CD4-positive, alpha-beta T cell treated with Interleukin-17A for 1 hour (primary cell): ENCODE measurements around the gene RAB14.
"Not testable (repeated sequence)": the region's sequence is repeated elsewhere in the genome, so short reads cannot be mapped to it uniquely, and the experiment has no call there.

ENCODE experiments used
- DNase-seq: peaks from one replicate; pipeline ENCODE4 v3.0.0-alpha.2; 2020

Gene RAB14

DNA sequence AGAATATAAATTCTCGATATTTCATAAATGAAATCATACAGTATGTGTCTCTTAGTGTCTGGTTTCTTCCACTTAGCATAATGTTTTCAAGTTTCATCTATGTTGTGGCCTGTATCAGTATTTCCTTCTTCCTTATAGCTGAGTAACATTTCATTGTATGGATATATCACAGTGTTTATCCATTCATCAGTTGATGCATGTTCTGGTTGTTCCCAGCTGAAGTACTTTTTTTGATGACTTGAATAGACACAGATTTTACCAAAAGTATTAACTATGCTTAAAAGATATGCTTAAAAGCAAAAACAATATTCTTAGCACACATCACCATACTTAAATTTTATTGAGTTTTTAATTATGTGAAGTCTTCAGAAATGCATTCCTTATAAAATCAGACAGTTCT lies 12.7 kb downstream of the RAB14 start:
- DNase-seq = no peak

DNA sequence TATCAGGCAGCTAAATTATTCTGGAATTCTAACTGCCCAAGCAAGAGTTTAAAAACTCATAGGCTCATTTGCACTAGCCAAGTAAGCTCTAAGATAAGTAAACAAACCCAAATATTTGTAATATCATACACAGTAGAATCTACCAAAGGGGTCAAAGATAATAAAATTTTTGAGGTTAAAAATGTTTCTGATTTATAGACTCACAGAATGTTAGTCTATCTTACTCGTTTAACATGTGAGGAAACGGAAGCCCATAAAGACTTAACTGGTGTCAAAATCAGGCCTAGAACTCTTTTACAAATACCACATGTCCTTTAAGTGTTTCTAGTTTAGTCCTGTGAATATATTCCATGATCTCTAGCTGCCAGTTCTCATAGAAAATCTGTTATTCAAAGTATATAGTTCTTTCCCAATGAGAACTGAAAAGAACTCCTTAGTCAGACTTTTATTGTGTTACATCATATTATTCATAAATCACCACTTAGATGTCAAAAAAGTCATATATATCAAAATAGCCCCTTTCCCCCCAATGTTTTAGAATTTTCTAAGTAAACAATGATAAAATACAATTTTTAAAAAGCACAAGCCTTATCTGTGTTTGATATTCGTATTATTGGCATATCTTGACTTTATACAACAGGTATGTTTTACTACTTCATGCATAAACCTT lies 13.9 kb downstream of the RAB14 start:
- no peak for DNase-seq

DNA sequence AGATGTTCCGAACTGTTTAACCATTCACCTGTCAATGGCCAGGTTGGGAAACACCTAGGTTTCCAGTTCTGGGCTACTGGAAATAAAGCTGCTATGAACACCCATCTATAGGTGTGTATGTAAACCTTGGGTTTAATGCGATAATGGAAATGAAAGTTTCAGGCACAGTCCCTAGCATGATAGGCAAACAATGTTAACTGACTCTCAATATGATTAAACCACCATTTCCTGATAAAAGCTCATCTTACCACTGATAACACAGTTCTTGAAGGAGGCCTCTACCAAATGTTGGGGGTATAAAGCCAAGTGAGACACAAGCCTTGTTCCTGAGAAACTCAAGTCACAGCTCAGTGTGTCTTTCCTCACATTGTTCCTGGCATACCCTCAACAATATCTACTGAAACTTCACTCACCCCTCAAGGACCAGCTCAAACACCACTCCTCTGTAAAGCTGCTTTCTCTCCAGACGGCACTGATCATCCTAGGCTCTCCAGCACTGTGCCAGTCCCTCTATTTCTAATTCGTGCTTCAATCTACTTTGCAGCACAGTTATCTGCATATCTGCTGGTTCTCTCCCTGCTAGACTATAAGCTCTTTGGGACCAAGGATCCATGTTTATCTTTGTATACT lies 15.8 kb downstream of the RAB14 start:
- no peak for DNase-seq

DNA sequence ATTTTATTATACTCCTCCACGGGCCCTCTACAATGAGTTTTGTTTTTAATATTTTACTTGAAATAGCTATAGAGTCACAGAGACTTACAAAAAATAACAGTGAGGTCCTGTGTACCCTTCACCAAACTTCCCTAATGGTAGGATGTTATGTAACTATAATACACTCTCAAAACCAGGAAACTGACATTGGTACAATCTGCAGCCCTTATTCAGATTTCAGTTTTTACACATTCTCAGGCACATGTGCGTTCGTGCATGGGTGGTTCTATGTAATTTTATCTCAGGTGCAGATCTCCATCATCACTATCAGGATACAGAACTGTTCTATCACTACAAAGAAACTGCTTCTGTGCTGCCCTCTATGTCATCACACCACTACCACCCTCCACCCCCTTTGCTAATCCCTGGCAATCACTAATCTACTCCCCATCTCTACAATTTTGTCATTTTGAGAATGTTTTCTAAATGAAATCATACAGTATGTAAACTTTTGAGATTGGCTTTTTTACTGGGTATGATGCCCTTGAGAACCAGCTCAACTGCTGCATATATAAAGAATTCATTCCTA lies 16.4 kb downstream of the RAB14 start:
- DNase-seq = no peak

DNA sequence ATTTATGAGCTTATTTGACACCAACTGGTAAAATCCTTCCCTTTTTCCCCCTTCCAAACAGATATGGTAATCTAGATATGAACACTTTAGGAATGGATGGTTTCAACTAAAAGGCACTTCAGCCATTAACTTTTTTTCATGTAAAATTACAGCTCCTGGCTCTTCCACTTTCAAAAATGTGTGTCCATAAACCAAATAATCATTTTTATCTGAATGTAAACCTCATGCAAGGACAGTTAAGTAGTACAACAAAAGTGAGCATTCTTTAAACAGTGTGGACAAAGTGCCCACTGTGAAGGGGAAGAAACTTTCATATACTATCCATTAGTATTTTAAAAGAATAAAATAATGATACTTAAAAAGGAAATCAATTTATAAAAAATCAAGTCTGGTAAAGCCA lies 17.2 kb downstream of the RAB14 start:
- no peak for DNase-seq

DNA sequence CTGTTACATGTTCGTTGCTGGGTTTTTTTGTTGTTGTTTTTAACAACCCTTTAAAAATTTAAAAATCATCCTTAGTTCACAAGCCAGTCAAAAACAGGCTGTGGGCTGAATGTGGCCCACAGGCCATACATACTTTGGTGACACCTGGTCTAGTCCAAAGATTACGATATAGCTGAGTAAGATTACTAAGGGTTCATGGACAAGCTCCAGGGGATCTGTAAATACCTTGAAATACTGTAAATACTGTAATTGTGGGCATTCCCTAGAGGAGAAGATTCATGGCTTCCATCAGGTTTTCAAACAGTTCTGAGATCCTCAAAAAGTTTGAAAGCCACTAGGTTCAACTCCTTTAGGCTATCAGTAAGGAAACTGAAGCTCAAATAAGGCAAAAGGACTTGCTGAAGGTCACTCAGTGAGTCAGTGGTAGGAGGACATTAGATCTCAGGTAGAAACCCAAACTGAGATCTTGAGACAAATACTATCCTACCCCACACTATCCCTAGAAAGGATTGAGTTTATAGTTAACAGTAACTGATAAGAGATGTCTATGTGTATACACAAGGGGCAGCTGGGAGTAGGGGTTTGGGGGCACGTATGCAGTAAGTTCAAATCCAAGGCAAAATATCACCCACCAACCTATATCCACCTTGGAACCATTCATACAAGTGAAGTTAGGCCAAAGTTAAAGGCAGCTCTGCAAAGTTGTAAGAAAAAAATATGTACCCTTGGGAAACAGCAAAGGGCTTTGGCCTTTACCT lies 17.8 kb downstream of the RAB14 start:
- no peak for DNase-seq

DNA sequence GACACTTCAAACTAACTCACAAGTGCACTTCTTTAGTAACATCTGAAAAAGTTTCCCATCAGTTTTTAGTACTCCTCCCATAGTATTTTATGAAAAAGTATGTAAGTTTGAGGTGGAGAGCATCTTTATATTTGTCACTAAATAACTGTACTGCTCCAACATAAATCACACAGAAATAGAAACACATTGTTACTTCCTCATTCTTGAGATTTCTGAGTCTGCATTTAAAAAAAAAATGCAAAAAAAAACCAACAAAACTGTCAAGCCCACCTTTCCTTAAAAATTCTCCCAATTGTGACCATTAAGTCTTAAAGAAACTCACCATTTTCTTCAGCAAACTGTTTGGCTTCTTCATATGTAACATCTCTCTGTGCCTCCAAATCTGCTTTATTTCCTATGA lies 18.7 kb downstream of the RAB14 start:
- DNase-seq = no peak

DNA sequence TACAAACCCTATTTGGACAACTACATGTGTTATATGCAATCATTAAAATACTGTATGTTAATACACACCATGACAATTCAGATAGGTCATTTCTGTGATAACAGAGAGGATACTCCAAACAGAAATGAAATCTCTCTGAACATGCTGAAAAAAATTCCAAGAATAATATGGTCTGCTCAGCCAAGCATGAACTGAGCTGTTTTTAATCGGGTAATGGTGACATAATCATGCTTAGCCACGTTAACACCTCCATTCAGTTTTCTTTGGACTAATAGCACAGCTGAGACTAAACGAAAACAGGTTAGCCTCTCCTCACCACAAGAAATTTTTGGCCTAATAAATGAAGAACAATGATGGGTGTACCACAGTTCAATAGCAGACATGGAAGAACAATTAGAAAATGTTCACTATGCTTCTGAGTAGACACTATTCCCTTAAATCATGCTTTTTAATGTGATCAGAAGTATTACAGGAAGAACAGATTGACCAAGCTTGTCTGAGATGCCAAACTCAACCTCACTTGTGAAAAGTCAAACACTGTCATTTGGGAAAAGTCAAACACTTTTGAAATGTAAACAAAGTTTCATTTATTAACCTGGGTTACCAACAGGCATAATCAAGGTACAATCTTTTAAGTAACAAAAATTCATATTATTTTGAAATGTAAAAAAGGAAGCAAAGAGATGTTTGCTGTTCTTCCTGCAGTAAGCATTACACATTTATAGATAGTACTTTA lies 19.4 kb downstream of the RAB14 start:
- DNase-seq = no peak

DNA sequence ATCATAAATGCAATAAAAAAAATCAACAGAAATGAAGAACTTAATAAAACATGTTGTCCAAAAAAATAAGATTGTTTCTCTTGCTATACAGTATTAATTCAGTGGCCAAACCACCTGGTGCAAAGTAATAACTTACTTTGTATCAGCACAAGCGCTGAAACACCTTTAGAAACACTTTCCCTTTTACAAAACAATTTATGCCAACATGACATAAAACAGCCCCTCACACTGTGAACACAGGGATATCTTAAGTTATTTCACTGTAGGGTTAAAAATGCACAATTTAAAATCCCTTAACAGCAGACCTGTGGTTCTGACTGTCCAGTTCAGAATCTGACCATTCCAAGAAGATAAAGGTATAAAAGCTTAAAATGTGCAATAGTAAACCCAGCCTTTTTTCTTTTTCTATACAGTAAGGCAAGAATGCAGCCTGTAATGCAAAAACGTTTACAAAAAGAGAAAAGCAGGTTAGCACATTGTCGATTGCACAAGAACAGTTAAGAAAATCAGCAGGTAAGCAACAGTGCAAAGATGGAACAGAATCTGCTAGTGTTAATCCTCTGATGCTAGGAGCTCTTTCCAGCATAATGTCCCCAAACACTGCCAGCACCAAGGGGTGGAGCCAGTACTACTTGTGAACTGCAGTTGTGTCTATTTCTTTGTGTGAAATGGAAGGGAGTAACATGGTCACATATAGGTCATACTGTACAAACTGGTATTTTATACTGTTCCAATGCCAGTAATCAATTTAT lies 21.6 kb downstream of the RAB14 start:
- no peak for DNase-seq

DNA sequence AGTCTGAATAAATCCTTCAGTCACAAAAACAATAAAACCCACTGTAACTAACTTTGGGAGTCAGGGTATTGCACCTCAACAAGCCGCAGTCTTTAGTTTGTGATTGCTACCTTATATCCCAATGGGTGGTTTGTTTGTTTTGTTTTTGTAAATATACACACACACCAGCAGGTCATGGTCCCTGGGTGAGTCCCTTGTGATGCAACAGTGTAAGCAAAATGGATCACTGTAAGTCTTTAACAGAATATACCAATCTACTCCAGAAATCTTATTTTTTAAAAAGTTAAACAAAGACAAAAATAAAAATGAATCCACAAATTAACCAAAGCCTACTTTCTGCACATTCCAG lies 22.3 kb downstream of the RAB14 start:
- DNase-seq = not testable (repeated sequence)

DNA sequence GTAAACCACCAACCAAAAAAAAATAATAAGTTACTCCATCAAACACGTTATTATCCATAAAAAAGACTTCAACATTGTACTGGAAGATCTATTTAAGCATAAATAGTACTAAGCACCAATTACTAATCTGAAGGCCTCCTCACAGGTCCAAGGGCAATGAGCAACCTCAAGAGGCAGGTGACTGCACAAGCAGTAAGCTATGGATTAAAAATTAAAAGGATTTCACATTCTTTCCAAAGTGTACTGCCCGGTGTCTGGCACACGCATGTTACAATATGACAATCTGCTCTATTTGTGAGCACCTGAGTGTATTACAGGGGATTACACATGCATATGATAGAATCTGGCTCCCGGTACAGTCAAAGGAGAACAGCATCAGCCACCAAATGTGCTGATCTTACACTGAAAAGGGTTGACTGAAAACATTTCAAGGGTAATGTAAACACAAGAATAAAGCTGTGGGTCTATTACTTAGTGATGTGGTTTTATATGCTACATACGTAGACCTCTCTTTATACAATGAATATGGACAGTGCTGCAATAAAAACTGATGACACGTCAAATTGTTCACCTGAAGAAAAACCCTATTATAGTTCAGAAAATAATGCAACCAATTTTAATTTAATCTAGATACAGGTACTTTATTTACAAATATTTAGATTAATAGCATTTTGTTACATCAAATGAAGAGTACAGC lies 22.8 kb downstream of the RAB14 start:
- DNase-seq = no peak

DNA sequence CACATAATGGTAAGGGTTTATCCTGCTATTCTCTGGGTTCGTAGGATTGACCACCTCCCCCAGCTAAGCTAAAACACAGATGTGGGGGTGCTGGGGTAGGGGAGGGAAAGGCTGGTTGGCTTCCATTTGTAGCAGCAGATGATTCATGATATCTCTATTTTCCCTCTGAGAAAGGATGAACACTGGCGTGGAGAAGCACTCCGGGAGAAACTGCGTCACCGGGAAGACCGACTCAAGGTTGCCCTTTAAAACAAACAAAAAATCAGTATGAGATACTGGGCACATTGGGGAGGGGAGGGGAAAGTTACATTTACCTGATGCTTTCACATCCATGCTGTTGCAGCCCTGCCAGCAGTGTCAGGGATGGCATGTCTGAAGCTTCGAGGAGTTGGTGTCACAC lies 28.2 kb downstream of the RAB14 start:
- DNase-seq = no peak

DNA sequence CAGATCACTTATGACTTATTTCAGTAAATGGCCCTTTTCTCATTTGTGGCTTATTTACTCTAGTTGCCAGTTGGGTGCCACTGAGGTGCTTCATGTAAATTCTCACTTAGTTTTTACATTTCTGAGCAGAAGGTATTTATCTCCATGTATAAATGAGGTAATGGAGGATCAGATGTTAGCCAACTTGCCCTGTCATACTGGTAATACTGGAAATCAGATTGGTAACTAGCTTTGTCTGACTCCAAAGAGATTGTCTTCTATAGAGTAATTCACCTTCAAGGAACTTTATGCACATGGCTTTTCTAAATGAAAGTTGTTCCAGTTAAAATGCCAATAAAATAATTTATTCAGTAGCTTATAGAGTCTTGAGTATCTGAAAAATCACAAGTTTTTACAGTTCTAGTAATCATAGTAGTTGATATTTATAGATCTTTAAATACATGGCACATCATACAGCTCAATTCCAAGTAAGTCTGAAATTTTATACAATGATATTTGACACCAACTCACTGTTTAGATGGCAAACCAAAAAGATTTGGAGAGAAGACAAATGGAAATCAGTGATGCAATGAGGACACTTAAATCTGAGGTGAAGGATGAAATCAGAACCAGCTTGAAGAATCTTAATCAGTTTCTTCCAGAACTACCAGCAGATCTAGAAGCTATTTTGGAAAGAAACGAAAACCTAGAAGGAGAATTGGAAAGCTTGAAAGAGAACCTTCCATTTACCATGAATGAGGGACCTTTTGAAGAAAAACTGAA lies 28.8 kb downstream of the RAB14 start:
- DNase-seq = no peak

DNA sequence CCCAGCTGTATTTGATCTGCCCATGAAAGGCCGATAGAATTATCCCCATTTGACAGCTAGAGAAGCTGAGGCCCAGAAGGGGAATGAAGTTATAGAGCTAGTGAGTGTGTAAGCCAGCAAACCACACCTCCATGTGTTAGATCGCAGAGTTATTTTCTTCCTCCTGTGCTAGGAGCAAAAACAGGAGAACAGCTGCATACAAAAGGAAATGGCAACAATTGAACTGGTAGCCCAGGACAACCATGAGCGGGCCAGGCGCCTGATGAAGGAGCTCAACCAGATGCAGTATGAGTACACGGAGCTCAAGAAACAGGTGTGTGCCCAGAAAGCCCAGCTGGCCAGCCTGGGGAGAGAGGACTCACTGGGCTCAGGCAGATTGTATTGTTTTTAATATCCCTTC lies 30.4 kb downstream of the RAB14 start:
- DNase-seq = no peak

DNA sequence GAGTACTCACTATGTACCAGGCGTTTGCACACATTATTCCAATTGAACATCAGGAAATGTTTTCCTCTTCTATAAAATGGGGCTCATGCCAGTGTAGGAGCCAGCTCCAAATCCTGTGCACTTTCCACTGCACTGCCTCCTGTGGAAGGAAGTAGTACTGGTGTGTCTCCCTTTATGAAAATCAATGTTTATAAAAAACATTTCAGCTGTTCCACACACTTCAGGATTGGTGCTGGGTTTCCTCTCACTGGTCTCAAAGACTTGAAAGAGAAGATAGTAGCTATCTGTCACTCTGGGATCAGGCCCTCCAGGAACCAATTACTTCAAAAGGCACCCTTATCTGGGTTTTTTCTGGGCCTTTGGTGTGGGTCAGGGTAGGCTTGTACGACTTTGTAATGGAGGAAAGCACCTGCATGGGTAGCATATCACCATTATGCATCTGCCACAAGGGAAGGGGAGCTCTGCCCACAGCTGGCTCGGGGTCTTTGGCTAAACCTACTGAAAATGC lies 32.5 kb downstream of the RAB14 start:
- peak; percentile 39 for DNase-seq

DNA sequence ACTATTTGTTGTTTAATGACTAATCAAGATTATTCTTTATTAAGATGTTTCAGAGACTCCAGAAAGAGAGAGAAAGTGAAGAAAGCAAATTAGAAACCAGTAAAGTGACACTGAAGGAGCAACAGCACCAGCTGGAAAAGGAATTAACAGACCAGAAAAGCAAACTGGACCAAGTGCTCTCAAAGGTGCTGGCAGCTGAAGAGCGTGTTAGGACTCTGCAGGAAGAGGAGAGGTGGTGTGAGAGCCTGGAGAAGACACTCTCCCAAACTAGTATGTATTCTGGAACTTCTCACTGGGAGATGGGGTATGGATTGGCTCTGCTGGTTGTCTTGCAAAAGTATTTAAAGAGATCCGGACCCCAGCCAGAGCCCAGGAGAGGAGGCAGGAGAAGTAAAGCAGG lies 33.6 kb downstream of the RAB14 start:
- DNase-seq = no peak

DNA sequence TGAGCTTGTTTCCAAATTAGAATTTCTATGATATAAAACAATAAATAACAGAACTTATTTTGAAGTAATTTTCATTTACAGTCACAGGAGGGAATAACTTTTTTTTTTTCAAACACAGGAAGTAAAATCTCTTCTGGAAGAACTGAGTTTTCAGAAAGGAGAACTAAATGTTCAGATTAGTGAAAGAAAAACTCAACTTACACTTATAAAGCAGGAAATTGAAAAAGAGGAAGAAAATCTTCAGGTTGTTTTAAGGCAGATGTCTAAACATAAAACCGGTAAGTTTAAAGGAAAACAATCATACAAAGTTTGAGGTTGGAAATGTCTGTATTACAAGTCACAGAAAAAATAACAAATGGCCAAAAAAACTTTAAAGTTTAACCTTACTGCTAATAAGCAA lies 41.6 kb downstream of the RAB14 start:
- DNase-seq = no peak

DNA sequence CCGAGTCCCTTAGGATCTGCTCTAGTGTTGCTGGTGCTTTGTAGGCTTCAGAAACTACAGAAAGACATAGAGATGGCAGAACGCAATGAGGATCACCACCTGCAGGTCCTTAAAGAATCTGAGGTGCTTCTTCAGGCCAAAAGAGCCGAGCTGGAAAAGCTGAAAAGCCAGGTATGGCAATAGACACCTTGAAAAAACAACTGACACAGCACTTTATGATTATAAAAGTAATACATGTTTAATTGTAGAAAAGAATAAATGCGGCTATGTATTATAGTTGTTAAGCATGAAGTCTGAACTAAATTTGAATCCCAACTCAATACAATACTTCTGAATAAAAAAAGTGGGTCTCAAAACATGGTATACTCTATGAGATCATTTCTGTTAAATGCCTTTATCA lies 43.7 kb downstream of the RAB14 start:
- DNase-seq = no peak

DNA sequence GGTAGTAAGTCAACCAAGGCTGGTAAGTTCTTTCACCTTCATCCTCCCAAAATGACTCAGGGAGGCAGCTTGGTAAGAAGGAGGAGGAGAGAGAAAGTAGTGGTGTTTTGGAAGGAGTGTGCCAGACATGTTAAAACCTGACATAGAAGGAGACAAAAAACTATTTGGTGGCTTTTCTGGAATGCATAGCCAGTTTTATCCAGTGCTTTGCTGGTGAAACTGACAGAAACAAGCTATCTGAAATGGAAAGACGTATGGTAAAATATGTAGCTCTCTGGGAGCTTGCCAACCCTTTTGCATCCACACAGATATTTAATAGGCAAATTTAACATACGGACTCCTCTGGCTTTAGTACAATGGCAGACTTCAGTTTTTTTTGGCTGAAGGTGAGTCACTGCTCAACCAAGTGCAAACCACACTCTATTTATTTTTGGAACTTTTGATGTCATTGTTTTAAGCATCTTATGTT lies 45.4 kb downstream of the RAB14 start:
- DNase-seq = peak; percentile 30

DNA sequence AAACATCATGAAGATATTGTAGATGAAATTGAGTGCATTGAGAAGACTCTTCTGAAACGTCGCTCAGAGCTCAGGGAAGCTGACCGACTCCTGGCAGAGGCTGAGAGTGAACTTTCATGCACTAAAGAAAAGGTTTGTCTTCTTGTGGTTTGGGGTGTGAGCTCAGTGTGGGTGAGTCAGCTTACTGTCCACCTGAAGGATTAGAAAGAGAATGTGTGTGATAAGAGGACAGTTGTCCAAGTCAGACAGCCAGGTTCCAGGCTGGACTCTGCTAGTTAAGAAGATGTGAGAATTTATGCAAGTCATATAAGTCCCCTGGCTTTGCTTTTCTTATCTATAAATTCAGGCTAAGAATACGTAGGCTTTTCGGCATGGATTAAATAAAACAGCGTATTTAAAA lies 46.9 kb downstream of the RAB14 start:
- DNase-seq = no peak

DNA sequence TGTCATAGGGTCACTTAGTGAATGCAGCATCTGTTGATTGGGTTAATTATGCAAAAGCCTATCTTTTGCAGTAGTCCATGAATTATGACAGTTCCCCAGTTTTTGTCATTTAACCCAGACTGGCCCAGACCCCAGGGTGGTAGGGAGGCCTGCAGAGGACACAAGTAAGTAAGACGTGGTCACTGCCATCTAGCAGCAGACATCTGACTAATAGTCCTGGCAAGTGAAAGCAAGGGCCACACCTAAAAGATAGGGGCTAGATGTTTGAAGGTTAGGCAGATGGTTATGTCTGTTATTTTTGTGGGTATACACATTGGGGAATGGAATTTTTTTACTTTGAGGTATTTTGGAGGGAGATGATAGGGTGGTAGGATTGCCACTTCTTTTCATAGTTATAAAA lies 48.0 kb downstream of the RAB14 start:
- DNase-seq = no peak
